Measurements from ENCODE around the gene PIK3R4.

PIK3R4 gene

DNA sequence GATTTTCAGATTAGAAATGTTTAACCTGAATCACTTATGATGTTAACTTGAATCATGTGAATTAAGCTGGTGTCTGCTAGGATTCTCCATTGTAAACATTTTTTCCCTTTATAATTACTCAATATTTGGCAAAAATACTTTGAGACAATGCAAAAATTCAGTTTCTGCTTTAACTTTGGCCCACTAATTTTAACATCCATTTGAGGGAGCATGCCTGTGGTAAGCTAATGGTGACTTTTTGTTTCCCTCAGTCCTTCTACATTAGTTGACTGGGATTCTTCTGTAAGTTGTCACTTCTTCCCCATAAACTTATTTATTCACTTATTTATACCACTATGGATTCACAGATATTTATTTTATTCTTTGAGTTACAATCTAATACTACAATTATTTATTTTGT is 59.3 kb downstream of the PIK3R4 start:
- DNase-seq = no peak

GRCh38 chr3:130686833-130687232 is 59.8 kb downstream of the PIK3R4 start:
- no peak for DNase-seq

GRCh38 chr3:130682131-130682530 is 64.5 kb downstream of the PIK3R4 start:
- DNase-seq = no peak

DNA sequence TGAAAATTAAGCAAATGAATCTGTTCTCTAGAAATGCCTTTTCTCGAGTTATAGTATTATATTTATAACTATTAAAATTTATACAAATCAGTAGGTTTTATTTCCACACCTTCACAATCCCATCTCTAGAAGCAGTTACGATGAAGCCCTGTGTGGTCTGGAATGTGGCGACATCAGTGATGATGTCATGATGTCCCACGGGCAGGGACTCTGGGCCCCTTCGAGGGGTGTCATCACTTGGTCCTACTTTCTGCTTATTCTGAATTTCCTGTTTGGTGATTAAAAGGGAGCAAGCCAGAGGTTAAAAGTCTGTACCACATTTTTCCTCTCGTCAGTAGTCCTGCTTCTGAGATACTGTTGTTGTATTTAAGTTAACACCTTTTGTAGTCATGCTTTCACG is 67.4 kb downstream of the PIK3R4 start:
- DNase-seq = no peak

DNA sequence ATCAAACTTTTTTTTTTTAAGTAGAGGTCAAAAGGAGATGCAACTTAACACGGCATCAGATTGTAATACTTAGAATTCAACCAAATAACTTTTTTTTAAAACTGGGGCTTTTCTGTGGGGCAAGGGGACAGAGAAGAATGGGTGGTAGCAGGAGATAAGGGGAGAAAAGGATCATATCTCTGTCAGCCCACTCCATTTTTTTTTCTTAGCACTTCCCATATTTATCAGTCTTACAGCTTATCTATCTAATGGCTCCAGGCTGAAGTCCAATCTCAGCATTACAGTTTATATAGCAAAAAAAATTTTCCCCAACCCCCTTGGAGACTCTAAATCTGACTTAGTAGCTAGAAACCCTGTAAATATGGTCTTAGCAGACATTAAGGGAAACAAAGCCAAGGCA is 69.3 kb downstream of the PIK3R4 start:
- DNase-seq = no peak

GRCh38 chr3:130671545-130672312 is 74.9 kb downstream of the PIK3R4 start:
- peak; percentile 60 for DNase-seq

- no peak for DNase-seq
These were observed 76.9 kb downstream of the PIK3R4 start for GRCh38 chr3:130669740-130670139.

GRCh38 chr3:130663092-130663491 is 83.5 kb downstream of the PIK3R4 start:
- DNase-seq = no peak

DNA sequence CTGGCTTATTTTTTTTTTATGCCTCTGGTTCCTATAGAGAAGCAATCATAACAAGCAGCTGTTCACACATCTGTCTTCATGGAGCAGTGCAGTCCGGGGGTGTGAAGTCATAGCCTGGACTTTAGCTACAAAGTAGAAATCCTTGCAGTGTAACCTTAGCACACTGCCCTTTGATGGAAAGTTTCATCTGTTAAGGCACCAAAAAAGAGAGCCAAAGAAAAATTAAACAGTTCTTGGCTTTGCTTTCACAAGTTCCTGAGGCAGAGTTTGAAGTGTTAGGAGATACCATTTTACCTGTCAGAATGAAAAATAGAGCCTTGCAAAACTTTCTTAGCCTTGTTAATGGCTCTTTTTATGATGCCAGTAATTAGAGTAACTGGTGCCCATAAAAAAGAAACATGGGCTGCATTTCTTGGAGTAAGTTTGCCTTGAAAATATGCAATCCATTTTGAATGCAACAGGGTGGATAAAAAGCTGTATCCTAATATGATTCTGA is 84.1 kb downstream of the PIK3R4 start:
- DNase-seq = no peak

- peak; percentile 58 for DNase-seq
These were observed 85.3 kb downstream of the PIK3R4 start for GRCh38 chr3:130661140-130661891.

- no peak for DNase-seq
These were observed 86.7 kb downstream of the PIK3R4 start for GRCh38 chr3:130659911-130660310.

DNA sequence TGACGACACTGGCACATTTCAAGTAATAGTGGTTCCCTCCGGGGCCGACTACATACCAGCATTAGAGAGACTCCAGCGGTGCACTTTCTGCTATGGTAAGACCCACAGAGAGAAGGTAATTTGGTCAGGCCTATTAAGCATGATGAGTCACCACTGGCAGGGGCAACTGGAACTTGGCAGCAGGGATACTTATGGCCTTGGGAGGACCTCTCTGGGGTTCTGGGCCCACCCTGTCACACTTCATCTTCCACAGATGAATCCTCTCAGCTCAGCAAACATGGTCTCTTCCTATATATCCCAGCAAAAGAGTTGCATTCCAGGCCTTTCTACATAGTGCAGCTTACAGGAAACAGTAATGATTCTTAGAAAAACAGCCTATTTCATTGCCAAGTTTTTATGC is 88.0 kb downstream of the PIK3R4 start:
- DNase-seq = peak; percentile 17

- DNase-seq = no peak
These were observed 90.0 kb downstream of the PIK3R4 start for GRCh38 chr3:130656627-130657026.

GRCh38 chr3:130654921-130655320 is 91.7 kb downstream of the PIK3R4 start:
- no peak for DNase-seq

GRCh38 chr3:130654091-130654490 is 92.5 kb downstream of the PIK3R4 start:
- DNase-seq = no peak

DNA sequence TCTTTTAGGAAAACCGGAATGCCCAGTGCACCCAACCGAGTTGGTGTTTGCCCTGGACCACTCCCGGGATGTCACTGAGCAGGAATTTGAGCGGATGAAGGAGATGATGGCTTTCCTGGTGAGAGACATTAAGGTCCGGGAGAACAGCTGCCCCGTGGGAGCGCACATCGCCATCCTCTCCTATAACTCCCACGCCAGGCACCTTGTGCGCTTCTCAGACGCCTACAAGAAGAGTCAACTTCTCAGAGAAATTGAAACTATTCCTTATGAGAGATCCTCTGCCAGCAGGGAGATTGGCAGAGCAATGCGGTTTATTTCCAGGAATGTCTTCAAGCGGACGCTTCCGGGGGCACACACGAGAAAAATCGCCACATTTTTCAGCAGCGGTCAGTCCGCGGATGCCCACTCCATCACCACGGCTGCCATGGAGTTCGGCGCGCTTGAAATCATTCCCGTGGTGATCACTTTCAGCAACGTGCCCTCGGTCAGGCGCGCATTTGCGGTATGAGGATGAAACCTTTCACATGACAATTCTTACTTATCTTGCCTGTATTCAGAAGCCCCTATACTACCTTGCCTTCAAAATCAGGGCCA is 97.5 kb downstream of the PIK3R4 start:
- DNase-seq = no peak

DNA sequence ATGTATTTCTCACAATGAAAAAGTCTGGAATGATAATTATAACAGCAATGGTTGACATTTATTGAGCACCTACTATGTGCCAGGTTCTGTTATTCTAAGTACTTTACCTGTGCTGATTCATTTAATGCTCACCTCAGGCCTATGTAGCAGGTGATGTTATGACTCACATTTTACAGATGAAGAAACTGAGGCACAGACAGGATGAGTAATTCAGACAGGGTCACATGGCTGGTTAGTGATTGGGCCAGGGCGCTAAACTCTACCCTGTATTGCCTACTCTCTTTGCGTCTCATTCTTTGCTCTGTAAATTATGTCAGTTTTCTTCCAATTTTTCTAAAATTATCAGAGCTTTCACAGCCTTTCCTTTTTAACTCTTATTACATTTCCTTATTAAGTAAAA is 98.3 kb downstream of the PIK3R4 start:
- no peak for DNase-seq

GRCh38 chr3:130645261-130645660 is 101.4 kb downstream of the PIK3R4 start:
- no peak for DNase-seq

DNA sequence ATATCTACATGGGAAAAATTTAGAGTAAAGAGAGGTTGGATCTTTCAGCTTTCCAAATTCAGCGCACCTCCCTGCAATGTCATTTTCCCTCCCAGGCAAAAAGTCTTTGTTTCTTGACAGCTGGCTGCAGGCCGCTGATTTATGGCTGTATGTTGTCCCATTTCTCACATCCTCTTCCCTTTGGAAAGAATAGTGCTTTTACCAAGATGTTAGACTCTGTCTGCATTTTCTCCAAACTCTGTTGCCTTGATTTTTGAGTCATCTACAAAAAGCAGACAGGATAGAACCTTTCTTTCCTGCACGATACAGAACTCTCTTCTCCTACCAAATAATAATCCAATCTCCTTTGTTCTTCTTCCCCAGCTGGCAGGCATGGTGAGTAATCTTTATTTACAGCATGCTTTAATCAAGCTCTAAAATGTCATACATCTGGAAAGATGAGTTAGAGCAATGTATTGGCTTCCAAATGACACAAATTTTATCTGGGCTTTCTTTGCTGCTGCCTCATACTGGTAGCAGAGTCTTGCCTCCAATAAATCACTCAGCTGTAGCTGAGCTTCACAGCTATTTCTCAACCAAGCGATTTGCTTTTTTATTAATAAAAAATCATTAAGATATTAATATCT is 101.9 kb downstream of the PIK3R4 start:
- DNase-seq = no peak

DNA sequence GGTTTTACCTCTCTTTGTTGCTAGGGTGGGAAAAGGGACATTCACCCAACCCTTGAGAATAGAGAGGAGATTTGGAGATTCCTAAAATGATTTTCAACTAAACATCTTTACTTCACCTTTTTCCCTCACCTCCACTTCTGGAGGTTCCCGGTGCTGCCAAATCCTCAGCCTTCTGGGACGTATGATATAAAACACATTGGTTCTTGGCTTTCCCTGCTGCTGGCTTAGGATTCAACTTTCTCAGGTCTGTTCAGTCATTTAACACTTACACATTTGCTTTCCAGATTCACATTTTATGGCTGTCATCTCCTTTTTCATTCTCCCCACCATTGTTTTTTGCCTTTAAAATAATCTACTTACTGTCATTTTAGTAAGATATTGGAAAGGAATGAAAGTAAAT is 106.6 kb downstream of the PIK3R4 start:
- no peak for DNase-seq

DNA sequence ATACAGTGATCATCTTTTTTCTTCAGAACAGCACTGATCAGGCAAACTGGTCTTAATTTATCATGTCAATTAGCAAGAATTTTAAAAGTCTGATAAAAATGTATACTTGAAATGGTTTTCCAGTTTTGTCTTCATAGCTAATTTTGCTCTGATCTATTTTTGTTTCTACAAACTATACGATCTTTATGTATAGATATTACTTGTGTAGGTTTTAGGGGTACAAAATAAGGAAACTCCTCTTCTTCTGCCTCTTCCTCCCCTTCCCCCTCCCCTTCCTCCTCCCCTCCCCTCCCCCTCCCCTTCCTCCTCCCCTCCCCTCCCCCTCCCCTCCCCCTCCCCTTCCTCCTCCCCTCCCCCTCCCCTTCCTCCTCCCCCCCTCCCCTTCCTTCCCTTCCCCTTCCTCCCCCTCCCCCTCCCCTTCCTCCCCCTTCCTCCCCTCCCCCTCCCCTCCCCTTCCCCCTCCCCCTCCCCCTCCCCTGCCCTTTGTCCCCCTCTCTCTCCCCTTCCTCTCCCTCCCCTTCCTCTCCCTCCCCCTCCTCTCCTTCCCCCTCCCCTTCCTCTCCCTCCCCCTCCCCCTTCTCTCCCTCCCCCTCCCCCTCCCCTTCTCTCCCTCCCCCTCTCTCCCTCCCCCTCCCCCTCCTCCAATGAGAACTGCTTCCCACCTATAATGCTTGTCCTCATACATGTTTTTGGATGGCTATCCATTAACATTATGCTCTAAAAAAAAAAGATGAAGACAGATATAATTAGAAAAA is 110.0 kb downstream of the PIK3R4 start:
- DNase-seq = no peak

DNA sequence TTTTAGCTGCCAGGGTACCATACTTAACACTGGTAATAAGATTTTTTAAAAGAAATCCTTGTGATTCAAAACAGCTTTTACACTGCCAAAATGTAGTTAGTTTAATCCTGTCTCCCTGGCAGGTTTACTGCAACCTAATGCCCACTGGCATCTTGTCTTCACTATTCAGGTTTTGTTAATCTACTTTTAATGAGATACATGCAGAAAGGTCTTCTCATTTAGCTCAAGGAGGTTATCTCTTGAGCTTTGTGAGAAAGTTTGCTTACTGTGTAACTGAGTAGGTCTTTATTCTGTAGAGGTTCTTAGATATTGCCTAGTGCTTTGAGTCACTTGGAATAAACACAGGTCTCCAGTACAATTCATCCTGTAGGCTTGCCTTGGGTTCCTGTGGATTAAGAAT is 110.7 kb downstream of the PIK3R4 start:
- no peak for DNase-seq

DNA sequence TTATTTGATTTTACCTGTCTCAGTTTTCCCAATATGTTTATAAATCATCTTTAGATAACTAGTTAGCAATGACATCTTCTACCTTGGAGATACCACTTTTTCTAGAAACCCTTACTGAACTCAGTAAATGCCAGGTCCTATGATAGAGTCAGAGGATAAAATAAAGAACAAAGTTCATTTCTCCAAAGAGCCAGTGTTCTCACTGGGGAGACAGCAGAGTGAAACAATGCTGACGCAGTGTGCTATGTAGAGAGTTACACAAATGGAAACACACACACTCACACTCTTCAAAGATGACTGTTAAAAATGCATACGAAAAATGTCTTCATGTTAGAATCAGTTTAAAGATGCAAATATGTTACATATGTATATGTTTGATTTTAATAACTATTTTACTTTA is 111.3 kb downstream of the PIK3R4 start:
- DNase-seq = no peak
